H54 (cell line): ENCODE results near the gene MARK2.

Experiments
- DNase-seq: peaks from one replicate; pipeline ENCODE4 v3.0.0; 2011; ENCODE audit warnings: low spot score, mixed read lengths; ENCODE audit not compliant: insufficient read length
- FAIRE-seq: peaks from 3 replicates; lab custom pipeline; 2011; peaks lifted over from hg19 to GRCh38; lab: Jason Lieb, UNC
- POLR2A ChIP-seq: IDR thresholded peaks from 2 replicates; pipeline ENCODE4 v1.6.1; 2011; ENCODE audit warnings: low read depth, mild to moderate bottlenecking, low read length

The MARK2 gene

DNA sequence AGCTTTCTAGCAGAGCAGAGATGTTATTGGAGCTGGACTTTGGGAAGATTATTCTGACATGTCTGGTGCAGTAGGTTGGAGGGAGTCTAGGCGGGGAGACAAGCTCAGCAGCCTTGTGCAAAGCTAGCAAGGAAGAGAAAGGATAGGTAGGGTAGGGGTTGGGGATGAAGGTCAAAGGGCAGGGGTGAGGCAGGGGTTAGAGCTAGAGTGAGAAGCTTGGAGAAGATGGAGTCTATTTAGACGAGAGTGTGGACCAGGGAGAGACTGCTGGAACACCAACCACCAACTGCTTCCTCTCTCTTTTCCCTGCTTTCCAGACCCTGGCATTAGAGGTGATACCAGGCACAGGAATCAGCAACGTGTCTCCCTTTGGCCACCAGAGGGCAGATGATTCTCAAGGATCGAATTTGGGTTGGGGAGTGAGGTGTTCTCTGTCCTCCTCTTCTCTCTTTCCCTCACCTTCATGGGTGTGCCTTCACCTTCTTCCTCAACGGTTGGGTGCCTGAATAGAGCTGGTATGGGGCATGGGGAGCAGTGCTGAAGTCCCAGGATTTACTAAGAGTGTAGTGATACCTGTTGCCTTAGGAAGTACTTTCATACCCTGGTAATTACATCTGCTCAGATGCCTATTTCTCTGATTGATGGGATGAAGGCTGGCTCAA lies 1.8 kb upstream of the MARK2 start:
- FAIRE-seq, result peak; percentile 20
- TF ChIP-seq POLR2A, result no peak
- peak; percentile 83 for DNase-seq

DNA sequence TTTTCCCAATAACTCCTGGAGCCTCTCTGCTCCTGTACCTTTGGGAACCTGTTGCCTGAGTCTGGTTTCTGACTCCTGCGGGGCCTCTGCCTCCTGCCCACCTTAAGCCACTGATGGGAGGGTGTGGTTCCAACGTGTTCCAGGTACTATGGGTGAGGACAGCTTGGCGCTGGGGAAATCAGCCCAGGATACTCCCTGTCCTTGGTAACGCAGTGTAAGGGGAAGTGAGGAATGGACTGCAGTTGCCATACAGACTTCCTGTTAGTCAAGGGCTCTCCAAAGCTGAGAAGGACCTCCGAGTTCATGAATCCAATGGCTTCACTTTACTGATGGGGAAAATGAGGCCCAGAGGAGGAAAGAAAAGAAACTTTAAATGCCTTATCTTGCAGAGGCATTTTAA lies 1.2 kb upstream of the MARK2 start:
- no peak for TF ChIP-seq POLR2A
- DNase-seq (no peak), FAIRE-seq (no peak)

DNA sequence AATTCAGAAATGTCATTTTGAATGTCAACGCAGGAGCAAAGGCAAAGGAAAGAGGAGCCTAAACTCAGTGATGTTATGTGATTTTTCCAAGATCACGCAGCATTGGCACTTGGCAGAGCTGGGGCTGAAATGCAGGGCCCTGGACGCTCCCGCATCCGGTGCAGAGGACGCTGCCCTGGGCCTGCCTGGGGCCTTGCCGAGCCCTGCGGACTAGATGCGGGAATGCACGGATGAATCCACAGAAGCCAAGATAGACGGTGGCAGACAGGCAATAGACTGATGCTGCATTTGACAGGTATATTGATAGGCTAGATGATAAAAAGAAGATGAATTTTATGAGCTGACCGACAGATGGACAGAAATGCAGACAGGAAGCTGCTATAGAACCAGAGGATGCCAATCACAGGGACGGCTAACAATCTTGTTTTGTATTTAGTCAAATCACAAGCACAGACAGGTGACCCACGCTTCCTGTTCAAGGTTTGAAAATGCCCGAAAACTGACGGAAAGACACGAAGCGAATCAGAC lies 696 bp upstream of the MARK2 start:
- DNase-seq (no peak), FAIRE-seq (no peak)
- no peak for TF ChIP-seq POLR2A

DNA sequence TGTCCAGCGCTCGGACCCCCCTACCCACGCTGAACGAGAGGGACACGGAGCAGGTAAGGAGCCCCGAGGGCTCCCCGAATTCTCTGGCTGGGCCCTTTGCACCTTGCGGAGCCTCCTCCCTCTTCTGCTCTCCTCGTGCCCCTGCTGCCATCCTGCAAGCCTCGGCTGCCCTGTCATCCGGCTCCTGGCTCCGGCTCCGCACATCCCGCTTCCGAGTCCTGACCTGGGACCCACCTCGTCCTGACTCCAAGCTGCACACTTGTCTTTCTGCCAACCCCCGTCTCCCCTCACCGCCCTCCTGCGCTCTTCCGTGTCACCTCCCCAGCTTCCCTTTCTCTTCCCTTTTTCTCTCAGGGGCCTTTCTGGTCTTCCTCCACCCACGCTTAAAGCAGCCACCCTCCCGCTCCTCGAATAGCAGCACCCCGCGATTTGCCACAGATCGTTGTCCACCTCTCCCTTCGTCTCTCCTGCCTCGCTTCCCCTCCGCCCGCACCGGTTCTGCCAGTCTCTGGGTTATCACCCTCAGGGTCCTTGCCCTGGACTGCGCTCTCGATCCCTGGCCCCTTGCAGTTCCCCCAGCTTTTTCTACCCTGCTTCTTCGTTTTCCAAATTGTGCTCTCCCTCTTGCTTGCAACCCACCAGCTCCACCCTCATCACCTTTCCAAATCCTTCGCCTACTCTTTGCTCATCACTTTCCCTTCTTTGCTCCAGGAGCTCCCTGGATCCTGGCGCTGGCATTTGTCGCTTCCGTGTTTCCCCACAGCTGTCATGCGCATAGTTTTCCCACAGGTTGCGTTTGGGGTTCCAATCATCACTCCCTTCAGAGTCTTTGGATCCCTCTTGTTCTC lies 822 bp downstream of the MARK2 start:
- DNase-seq (no peak), FAIRE-seq (no peak)
- no peak for TF ChIP-seq POLR2A

DNA sequence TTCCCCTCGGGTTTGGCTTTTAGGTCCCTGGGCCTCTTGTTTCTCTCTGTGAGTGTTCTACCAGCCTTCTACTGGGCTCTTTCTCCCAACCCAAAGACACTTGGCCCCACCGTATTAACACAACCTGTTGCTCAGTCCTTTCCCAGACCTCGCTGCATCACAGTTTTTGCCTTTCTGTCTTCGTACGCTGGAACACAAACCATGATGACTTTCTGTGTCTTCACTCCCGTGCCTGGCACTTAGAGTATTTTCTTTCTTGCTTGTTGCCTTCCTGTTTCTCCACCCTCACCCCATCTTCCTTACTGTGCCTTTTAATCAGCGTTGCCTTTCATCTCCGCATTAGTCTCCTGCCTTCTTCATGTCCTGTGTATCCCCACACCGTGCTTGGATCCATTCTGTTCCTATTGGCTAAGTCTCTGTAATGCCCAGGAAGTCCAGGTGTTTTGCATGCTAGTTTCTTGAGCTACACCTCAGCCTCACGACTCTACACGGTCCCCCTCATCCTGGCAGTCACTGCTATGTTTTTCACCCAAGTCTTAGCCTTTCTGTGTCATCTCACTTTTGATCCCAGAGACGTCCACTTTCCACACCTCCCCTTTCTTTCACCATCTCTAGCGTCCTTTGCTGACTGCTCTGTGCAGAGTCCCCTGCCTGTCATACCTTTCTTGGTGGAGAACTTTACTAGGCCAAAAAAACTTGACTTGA lies 1.6 kb downstream of the MARK2 start:
- DNase-seq (no peak), FAIRE-seq (no peak)
- no peak for TF ChIP-seq POLR2A

DNA sequence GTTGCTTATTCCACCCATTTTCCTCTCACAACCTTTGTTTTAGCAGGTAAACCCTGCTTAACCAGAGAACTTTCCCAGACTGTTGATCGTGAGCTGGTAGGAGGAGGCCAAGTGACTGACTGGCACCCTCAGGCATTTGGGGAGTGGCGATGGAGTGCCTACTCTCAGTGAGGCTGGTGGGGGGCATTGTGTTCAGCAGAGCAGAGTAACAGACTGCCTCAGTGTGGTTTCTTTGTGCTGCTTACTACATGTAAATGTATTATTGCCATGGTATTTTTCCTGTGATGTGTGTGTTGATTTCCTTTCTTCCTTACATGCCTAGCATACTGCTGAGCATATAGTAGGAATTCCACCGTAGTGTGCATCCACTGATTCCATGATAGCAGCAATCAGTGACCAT lies 2.6 kb downstream of the MARK2 start:
- FAIRE-seq, result no peak
- no peak for DNase-seq
- no peak for TF ChIP-seq POLR2A

DNA sequence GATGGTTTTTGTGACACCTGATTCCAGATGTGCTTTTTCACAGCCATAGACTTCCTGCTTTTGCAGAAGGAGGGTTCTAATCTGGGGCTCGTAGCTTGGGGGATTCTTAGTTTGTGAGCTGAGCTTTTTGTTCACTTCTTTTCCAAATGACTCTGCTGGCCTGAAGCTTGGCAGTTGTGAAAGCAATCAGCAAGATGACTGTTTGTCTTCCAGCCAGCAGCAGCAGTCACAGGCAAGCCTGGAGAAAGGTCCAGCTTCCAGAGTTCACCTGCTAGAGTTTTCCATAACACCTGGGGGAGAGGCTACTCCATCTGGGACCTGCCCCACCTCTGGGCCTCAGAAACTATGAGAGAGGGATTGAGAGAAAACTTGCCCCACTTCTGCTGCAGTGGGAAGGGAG lies 4.1 kb downstream of the MARK2 start:
- TF ChIP-seq POLR2A, result no peak
- DNase-seq (no peak), FAIRE-seq (no peak)

DNA sequence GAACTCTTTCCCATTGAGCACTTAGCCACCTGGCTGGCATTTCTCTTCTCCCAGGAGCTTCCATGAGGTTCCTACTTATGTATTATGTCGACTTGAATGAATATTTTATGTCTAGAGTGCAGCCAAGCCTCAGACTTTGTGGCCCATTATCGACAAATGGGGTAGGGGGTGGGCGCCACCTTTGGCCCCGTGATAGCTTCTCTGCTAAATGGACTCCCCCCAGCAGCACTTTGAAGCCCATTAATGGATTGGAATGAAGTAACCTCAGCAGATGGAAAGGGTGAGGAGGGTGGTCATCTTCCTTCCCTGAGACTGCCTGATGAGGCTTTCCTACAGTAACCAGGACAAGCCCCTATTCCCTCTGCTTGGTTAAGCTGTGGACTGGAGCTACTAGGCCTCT lies 5.9 kb downstream of the MARK2 start:
- no peak for FAIRE-seq
- no peak for DNase-seq
- no peak for TF ChIP-seq POLR2A

DNA sequence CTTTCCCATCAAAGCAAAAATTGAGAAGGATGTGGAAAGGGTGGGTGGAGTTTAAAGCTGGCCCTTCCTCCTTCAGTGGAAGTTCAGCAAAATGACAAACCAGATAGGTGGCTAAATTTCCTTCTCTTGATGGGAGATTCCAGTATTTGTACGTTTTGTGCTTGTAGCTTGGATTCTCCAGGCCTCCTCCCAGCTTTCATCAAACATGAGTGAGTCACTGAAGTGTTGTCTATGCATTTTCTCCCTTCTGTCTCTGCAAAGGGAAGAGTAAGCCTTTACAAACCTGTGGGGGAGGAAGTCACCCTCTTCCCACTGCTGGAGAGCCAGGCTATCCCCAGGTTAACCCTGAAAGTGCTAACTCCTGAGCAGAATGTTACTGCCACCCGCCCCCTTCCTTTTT lies 6.4 kb downstream of the MARK2 start:
- no peak for TF ChIP-seq POLR2A
- peak; percentile 49 for DNase-seq
- no peak for FAIRE-seq

DNA sequence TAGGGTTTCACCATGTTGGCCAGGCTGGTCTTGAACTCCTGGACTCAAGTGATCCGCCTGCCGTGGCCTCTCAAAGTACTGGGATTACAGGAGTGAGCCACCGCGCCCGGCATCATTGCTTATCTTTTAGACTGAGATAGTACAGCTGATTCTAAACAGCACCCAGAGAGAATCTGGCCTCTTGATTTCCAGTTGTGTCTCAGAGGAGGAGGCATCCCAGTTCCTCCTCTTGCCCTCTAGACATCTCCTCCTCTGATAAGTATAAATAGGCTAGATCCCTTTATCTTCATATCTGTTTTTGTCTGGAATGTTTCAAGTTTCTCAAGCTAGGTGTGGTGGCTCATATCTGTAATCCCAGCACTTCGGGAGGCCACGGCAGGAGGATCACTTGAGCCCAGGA lies 7.0 kb downstream of the MARK2 start:
- no peak for FAIRE-seq
- no peak for TF ChIP-seq POLR2A
- no peak for DNase-seq

DNA sequence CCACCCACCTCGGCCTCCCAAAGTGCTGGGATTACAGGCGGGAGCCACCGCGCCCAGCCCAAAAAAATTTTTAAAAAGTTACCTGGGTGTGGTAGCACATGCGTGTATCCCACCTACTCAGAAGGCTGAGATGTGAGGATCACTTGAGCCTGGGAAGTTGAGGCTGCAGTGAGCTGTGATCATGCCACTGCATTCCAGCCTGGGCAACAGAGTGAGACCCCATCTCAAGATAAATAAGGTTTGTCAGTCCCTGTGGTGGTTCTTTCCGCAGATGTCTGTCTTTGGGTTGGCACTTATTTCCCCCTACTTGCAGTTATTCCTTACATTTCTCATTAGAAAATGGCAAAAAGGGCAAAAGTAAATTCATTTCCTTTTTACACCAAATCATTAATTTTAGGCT lies 8.0 kb downstream of the MARK2 start:
- FAIRE-seq (no peak), DNase-seq (no peak)
- no peak for TF ChIP-seq POLR2A

DNA sequence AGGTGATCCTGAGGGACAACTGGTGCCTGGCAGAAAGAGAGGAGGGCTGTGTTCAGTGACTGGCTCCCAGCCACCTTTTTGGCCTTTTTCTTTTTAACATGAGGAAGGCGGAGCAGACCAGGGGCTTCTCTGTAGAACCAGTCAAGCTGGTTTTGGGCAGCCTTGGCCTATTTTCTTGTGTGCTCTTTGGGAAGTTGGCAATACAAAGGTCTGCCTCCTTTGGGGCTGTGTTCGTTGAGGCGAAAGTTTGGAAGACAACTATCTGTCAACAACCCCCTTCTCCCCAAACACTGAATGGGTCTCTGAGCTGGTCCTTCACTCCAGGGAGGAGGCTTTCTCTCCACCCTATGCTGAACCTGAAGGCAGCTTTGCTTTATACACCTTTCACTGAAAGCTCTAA lies 8.5 kb downstream of the MARK2 start:
- DNase-seq (no peak), FAIRE-seq (no peak)
- no peak for TF ChIP-seq POLR2A

DNA sequence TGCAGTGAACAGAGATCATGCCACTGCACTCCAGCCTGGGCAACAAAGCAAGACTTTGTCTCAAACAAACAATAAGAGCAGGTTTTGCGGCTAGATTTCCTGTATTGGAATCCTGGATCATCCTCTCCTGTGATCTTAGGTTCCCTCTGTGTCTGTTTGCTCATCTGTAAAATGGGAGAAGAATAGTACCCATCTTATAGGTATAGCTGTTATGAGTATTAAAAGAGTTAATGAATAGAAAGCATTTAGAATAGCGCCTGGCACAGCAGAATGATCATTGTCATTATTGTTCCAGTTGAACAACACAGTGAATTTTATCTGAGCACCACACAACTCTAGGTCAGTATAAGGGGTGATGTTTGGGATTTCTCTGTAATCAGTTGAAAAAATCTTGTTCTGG lies 10.8 kb downstream of the MARK2 start:
- TF ChIP-seq POLR2A, result no peak
- DNase-seq, result no peak
- FAIRE-seq, result no peak

DNA sequence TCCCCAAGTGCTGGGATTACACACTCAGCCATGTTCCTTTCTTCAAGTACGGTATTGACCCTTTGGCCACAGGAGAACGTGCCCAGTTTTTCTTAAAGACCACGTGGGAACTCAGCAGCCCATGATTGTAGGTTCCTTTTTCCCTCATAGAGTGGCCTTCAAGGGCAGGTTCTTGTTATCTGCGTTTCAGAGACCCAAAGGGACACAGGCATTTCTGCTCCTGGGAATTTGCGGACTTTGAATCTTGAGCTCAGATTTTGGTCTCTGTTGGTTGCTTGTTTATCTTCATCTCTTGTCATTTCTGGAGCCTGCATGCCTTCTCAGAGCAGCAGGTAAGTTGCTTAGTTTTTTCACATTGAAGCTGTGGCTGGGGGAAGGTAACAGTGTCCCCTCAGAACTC lies 12.0 kb downstream of the MARK2 start:
- DNase-seq (no peak), FAIRE-seq (no peak)
- TF ChIP-seq POLR2A, result no peak
